PC-9 (cell line): ENCODE data around the gene ODC1.

Experiments used
- CTCF ChIP-seq: fragments of 200-600 bp; sonication (generic); conservative IDR thresholded peaks from 2 replicates; pipeline ENCODE4 v1.6.1; 2017; ENCODE audit warnings: mixed run types, antibody characterized with exemption, mild to moderate bottlenecking, moderate library complexity
- EZH2 ChIP-seq: fragments of 200-600 bp; sonication (generic); IDR thresholded peaks from 2 replicates; pipeline ENCODE4 v1.8.0; 2017; ENCODE audit warnings: antibody characterized with exemption, low read depth

- TF ChIP-seq CTCF (no peak), EZH2 (no peak)
Measured at GRCh38 chr2:10390369-10390801, 57.7 kb downstream of the ODC1 start.
